HL-60 (cell line): ENCODE data around the gene NPHP4.

ENCODE experiments used
- POLR2AphosphoS5 ChIP-seq: IDR thresholded peaks from 2 replicates; pipeline ENCODE4 v1.6.1; 2012; ENCODE audit warnings: low read depth
- SPI1 ChIP-seq: IDR thresholded peaks from 2 replicates; pipeline ENCODE4 v1.6.1; 2012; ENCODE audit warnings: low read depth, mild to moderate bottlenecking, borderline replicate concordance

GRCh38 chr1:5831600-5832335 is 160.5 kb downstream of the NPHP4 start:
- TF ChIP-seq SPI1 (no peak), POLR2AphosphoS5 (no peak)
